ENCODE results near the gene SH3BP4.

SH3BP4 gene
- 0 to 0.12 reads per million in 2 experiments for total RNA-seq

- no peak for DNase-seq (ENCODE audit: low read depth)
Observed at GRCh38 chr2:234951664-234952269, at the start of gene SH3BP4. SH3BP4 (plus strand) TSS chr2:234952017; CDS start chr2:235035003, 82,986 bp downstream.

GRCh38 chr2:234904785-234905184 lies 47.0 kb upstream of the SH3BP4 start:
- DNase-seq (ENCODE audit: low read depth) = no peak

GRCh38 chr2:234905547-234906265 lies 46.1 kb upstream of the SH3BP4 start:
- no peak for DNase-seq (ENCODE audit: low read depth)

DNA sequence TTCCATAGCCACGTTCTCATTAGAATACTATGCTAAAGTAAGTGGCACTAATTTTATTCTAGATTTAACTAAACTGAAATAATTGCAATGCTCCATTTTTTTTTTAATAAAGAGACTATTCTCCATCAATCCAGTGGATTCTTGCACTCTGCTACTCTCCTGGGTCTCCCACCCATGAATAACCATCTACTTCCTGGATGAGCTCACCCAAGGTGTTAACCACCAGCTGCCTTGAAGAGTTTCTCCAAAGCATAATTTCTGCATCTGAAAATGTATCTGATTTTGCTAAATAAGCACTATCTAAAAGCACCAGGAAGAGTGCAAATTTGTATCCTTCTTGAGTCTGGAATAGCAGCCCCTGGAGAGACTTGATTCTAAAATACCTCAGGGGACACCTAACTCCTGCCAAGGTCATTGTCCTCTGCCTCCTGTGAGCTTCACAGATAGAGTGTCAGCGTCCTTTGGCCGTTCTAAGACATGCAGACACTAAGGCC lies 41.6 kb upstream of the SH3BP4 start:
- no peak for DNase-seq (ENCODE audit: low read depth)

- no peak for DNase-seq (ENCODE audit: low read depth)
Observed at GRCh38 chr2:234911271-234911670, 40.5 kb upstream of the SH3BP4 start.

GRCh38 chr2:234912437-234912836 lies 39.4 kb upstream of the SH3BP4 start:
- DNase-seq (ENCODE audit: low read depth) = no peak

- DNase-seq (ENCODE audit: low read depth) = no peak
Observed at GRCh38 chr2:234913208-234913626, 38.6 kb upstream of the SH3BP4 start.

DNA sequence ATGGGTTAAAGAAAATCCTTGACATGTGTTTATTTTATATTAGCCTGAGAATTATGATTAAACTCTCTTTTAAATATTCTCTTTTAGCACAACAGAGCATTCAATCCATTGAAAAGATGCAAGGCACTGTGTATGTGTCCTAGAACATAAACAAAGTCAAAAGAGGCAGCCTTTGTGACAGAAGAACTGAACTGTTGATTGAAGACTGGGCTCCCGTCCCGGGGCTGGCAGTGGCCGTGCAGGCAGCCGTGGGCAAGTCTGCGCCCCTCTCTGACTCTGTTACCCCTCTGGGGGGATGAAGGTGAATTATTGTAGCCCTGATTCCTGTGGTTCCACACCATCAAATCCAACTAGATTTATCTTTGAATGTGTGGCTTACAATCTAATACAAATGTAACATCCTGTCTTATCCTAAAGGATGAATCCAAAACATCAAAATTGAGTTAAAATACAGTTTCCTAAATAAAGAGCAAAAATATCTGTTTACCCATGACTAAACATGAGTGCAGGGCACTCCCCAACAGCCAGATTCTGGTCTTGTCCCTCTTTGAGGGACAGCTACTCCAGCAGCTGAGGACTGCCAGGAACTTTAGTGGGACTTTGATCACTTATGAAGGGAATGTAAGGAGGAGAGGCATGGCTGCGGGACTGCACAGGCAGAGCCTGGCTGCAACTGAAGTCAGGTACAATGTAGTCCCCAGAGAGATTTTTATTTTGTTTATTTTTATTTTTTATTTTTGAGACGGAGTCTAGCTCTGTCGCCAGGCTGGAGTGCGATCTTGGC lies 37.3 kb upstream of the SH3BP4 start:
- no peak for DNase-seq (ENCODE audit: low read depth)

DNA sequence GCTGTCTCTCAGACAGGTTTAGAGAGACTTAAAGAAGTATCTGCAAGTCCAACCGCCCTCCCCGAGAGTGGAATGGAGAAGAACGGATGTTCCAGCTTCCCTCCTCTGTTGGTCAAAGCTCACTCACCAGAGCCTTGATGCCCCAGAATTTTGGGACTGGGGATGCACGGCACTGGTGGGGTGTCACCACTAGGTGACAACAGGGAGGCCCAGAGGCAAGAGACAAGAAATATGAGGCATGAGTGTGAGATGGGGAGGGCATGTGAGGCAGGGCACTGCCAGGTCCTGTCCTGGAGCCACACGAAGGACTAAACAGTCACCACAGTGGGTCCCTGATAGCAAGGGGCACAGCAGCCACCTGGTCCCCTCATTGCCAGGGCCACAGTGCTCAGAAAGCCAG lies 35.1 kb upstream of the SH3BP4 start:
- DNase-seq (ENCODE audit: low read depth) = no peak

GRCh38 chr2:234917211-234917975 lies 34.4 kb upstream of the SH3BP4 start:
- no peak for DNase-seq (ENCODE audit: low read depth)

GRCh38 chr2:234919711-234920110 lies 32.1 kb upstream of the SH3BP4 start:
- DNase-seq (ENCODE audit: low read depth) = no peak

- no peak for DNase-seq (ENCODE audit: low read depth)
Observed at GRCh38 chr2:234920836-234921235, 31.0 kb upstream of the SH3BP4 start.

GRCh38 chr2:234929002-234929401 lies 22.8 kb upstream of the SH3BP4 start:
- DNase-seq (ENCODE audit: low read depth) = no peak

GRCh38 chr2:234930397-234930796 lies 21.4 kb upstream of the SH3BP4 start:
- no peak for DNase-seq (ENCODE audit: low read depth)

DNA sequence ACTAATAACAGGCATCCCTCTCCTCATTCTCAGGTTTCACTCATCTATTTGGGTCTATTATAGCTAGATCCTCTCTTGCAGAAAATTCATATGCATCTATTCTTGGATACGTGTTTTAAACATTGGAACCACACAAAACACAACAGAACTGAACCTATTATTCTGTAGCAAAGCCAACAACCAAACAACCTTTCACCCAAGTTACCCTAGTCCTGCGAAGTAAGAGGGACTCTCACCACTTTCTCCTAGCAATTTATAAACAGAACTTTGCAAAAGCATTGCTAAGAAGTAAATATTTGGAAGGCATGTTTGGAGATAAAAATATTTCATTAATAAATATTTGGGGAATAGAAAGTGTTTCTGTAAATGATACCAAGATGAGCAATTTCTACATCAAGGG lies 20.4 kb upstream of the SH3BP4 start:
- DNase-seq (ENCODE audit: low read depth) = no peak

DNA sequence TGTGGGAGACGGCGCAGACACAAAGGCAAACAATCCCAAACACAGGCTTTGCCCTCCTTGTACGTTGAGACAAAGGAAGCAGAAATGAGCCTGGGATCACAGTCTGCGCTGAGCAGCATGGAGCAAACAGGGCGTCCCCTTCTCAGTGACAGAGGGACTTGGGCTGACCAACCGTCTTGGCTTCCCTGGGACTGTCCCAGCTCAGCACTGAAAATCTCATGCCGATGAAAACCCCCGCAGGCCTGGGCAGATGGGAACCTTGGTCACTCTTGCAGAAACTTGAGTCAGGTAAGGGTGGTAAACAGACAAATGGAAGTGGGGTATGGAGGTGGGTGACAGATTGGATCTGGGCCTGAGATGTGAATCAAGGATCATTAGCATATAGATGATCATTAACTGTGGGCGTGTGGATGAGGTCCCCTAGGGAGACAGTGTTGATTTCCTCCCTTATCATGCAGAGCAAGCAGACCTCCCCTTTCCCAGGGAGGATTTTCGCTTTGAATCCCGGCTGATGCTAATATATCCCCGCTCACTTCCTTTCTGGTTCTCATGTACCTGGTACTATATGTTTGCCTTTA lies 19.1 kb upstream of the SH3BP4 start:
- no peak for DNase-seq (ENCODE audit: low read depth)

- no peak for DNase-seq (ENCODE audit: low read depth)
Observed at GRCh38 chr2:234935311-234935710, 16.5 kb upstream of the SH3BP4 start.

DNA sequence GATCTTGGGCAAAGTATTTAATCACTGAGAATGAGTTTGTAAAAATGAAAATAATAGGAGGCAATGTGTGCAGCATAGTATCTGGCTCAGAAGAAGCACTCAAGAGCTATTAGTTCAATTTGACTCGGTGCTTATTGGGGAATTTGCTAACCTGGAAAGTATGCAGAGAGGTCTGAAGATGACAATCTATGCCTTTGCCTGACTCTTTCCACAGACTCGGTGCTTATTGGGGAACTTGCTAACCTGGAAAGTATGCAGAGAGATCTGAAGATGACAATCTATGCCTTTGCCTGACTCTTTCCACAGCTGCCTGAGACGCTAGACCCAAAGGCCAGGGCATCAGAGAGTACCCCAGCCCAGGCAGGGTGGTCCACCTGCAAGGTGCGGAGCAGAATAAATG lies 12.2 kb upstream of the SH3BP4 start:
- DNase-seq (ENCODE audit: low read depth) = no peak

- no peak for DNase-seq (ENCODE audit: low read depth)
Observed at GRCh38 chr2:234939996-234940395, 11.8 kb upstream of the SH3BP4 start.

DNA sequence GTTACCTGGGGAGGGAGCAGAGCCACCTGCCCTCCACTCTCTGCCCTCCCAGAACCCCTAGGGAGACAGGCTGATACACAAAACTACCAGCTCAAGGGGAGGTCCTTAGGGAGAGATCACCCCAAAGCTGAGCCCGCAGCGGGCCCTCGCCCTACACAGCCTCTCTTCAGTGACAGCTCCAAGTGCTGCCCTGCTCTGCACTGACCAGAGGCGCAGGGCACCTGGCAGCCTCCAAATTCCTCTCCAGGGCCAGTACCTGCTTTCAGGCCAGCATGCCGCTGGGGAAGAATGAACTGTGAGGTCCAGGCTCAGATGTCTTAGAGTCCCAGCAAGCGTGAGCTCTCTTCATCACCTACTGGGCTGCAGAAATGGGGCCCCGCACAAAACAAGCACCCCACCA lies 11.3 kb upstream of the SH3BP4 start:
- no peak for DNase-seq (ENCODE audit: low read depth)

- DNase-seq (ENCODE audit: low read depth) = no peak
Observed at GRCh38 chr2:234945339-234945873, 6.4 kb upstream of the SH3BP4 start.

All from T follicular helper cell (primary cell).